Renal pelvis (tissue), 4 donors: ENCODE measurements around the gene SPRN. TPM values are rescaled to one million over a fixed set of nuclear protein-coding genes. Genes with fewer than 3 reads are reported as not detected.
"Not testable (repeated sequence)": the region's sequence is repeated elsewhere in the genome, so short reads cannot be mapped to it uniquely, and the experiment has no call there.

Experiments used
- DNase-seq: peaks from one replicate; pipeline ENCODE4 v3.0.0-alpha.2; 2013
- polyA plus RNA-seq, 3 donors: library from polyadenylated mRNA; unstranded; fragments of 120-200 nt; gene quantifications; one replicate each; pipeline ENCODE4 v1.2.1, GENCODE V29; 2013; ENCODE audit not compliant: insufficient read length in 3 of 3

Gene SPRN
- polyA plus RNA-seq, 3 donors, result 4.6 to 6.7 (median 6.1) TPM

GRCh38 chr10:133440633-133441285 is 16.3 kb upstream of the SPRN start:
- no peak for DNase-seq

GRCh38 chr10:133439517-133440461 is 15.4 kb upstream of the SPRN start:
- no peak for DNase-seq

GRCh38 chr10:133438711-133439273 is 14.4 kb upstream of the SPRN start:
- no peak for DNase-seq

GRCh38 chr10:133432789-133433188 is 8.4 kb upstream of the SPRN start:
- not testable (repeated sequence) for DNase-seq

GRCh38 chr10:133431888-133432613 is 7.6 kb upstream of the SPRN start:
- not testable (repeated sequence) for DNase-seq

GRCh38 chr10:133429571-133429970 is 5.1 kb upstream of the SPRN start:
- DNase-seq, result not testable (repeated sequence)

- DNase-seq, result not testable (repeated sequence)
Observed at GRCh38 chr10:133424102-133424501, 323 bp downstream of the SPRN start.

- no peak for DNase-seq
Observed at GRCh38 chr10:133422807-133423771, 1.3 kb downstream of the SPRN start.

GRCh38 chr10:133422223-133422806 is 2.1 kb downstream of the SPRN start:
- DNase-seq, result no peak

- no peak for DNase-seq
Observed at GRCh38 chr10:133421336-133422222, 2.8 kb downstream of the SPRN start.

- DNase-seq, result no peak
Observed at GRCh38 chr10:133420579-133420978, 3.8 kb downstream of the SPRN start.

GRCh38 chr10:133420028-133420427 is 4.4 kb downstream of the SPRN start:
- no peak for DNase-seq

- DNase-seq, result no peak
Observed at GRCh38 chr10:133419211-133419950, 5.0 kb downstream of the SPRN start.

GRCh38 chr10:133418289-133418993 is 6.0 kb downstream of the SPRN start:
- DNase-seq, result no peak

- no peak for DNase-seq
Observed at GRCh38 chr10:133415752-133416151, 8.7 kb downstream of the SPRN start.

- DNase-seq, result not testable (repeated sequence)
Observed at GRCh38 chr10:133414401-133414800, 10.0 kb downstream of the SPRN start.

GRCh38 chr10:133412381-133412711 is 12.1 kb downstream of the SPRN start:
- DNase-seq, result no peak
